Stimulated activated CD4-positive, alpha-beta T cell treated with anti-CD3 and anti-CD28 coated beads, Interleukin-12 subunit alpha, Interleukin-12 subunit beta, amount 100 ng/mL, for 48 hours (primary cell): Measurements from ENCODE around the gene IL20RA.
"Not testable (repeated sequence)": the region's sequence is repeated elsewhere in the genome, so short reads cannot be mapped to it uniquely, and the experiment has no call there.

ENCODE experiments used
- DNase-seq, 3 donors: peaks; one replicate each; pipeline ENCODE4 v3.0.0-alpha.2; 2020; ENCODE audit warnings: low read depth in 2 of 3, low spot score in 1 of 3

Gene IL20RA, protein sequence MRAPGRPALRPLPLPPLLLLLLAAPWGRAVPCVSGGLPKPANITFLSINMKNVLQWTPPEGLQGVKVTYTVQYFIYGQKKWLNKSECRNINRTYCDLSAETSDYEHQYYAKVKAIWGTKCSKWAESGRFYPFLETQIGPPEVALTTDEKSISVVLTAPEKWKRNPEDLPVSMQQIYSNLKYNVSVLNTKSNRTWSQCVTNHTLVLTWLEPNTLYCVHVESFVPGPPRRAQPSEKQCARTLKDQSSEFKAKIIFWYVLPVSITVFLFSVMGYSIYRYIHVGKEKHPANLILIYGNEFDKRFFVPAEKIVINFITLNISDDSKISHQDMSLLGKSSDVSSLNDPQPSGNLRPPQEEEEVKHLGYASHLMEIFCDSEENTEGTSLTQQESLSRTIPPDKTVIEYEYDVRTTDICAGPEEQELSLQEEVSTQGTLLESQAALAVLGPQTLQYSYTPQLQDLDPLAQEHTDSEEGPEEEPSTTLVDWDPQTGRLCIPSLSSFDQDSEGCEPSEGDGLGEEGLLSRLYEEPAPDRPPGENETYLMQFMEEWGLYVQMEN

DNA sequence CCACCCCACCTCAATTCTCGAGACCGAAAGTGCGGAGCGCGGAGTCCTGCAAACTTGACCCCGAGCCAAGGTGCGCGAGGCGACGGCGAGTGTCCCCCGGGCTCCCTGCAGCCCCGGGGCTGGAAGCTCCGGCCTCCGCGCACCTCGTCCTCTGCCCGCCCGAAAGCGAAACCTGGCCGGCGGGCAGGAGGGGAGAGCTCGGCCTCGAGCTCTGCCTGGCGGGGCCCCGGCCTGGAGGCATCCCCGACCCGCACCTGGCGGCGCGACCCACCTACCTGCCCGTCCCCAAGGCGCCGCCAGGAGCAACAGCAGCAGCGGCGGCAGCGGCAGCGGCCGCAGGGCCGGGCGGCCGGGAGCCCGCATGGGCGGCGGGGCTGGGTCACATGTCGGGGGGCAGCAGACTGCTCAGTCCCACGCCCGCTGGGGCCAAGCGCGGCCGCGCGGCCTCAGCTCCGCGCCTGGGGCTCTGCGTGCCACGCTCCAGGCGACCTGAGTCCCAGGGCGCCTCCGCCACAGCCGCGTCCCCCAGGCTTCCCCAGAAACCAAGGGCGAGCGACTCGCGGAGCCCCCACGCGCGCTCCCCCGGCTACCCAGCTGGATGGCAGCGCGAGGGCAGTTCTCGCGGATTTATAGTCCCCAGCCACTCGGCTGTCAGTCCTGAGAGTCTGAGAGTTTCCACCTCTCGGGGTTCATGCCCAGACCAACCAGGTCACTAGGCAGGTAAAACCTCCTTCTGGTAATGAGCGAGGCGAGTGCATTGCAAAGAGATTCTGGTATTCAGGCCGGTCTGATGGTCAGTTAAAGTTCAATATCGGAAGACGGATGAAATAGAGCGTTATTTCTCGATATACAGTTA lies at the start of gene IL20RA:
TSS of gene IL20RA (minus strand) at position 600 of the 856 bp plus-strand sequence. CDS start at position 363, 237 bp downstream.
- no peak for DNase-seq

GRCh38 chr6:137093183-137094069 lies 48.7 kb upstream of the IL20RA start:
- no peak for DNase-seq

GRCh38 chr6:137092018-137092417 lies 47.3 kb upstream of the IL20RA start:
- DNase-seq = no peak

DNA sequence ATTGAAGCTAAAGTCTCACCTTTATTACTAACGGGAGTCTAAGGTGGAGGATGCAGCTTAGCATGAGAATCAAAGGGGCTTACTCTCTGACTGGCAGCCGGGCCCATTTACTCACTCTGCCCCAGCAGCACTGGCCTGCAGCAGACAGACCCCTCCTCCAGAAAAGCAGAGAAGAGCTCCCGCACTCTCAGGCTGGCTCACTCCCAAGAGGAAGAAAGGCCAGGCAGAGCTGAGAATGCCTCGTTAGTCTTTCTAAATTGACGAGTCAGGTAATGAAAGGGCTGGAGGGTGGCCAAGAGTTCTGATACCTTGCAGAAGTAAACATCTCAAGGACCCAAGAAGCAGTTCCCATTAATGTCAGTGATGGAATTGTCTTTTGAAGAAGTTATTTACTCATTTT lies 44.5 kb upstream of the IL20RA start:
- no peak for DNase-seq

GRCh38 chr6:137087902-137088301 lies 43.1 kb upstream of the IL20RA start:
- no peak for DNase-seq

DNA sequence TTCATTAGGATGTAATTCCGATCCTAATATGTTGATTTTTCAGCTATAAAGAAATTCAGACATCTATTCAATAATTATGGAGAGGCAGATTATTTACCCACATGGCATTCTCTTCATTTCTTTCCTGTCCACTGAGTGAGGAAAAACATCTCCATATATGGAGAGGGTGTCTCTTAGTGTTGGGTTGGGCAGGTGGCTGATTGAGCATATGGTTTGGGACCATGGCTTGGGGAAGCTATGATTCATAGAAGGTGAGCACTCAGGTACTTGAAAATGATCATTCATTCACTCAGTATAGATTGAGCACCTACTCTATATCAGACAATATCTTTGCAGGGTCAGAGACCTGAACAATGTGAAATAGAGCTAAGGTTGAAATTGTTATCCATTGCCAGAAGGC lies 41.3 kb upstream of the IL20RA start:
- DNase-seq = no peak

DNA sequence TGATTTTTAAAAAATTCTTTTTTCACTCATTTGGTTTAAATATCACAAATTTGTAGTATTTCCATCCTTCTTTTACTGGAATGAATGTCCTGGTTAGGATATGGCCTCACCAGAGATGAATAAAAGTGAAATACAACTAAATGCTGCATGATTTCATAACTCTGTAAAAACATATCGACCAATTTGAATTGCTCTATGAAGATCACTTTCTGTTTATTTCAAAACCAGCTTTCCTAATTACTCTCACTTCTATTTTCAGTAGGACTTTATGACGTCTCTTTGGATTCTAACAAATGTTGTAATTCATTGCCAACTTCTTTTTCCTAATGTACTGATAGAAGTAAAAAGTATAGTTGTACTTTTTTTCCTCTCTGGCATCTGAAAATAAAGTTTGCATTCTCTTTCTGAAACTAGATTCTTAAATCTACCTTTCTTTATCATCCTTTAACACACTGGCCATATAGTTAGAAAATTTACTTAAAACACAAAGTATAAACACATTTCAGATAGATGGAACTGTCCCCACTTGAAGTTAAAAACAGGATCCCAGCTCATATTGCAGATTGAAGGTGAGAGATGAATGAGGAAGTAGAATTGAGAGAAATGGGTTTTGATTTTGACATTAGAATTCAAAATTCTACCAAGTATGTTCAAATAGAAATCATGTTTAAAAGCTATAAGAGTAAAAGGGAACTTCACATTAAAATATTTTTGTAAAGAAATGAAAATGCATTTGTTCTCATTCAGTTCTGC lies 40.3 kb upstream of the IL20RA start:
- DNase-seq = no peak

- no peak for DNase-seq
Observed at GRCh38 chr6:137084090-137084489, 39.3 kb upstream of the IL20RA start.

- no peak for DNase-seq
Observed at GRCh38 chr6:137081997-137082396, 37.2 kb upstream of the IL20RA start.

DNA sequence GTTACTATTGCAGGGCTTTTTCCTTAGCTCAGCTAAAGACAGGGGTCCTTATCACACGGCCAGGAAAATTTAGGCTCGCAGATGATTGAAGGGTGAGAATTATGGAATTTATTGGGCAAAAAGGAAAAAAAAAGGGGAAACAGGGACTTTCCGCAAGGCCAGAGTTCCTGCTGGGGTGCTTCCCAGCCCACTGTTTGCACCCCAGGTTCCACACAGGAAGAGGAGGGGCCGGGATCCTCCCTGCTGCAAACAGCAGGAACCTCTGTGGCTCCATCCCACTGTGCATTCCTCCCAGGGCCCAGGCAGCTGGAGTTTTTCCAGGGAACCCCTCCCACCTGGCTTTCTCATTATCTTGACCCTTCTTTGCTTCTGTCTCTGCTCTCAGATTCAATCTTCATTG lies 35.9 kb upstream of the IL20RA start:
- no peak for DNase-seq

DNA sequence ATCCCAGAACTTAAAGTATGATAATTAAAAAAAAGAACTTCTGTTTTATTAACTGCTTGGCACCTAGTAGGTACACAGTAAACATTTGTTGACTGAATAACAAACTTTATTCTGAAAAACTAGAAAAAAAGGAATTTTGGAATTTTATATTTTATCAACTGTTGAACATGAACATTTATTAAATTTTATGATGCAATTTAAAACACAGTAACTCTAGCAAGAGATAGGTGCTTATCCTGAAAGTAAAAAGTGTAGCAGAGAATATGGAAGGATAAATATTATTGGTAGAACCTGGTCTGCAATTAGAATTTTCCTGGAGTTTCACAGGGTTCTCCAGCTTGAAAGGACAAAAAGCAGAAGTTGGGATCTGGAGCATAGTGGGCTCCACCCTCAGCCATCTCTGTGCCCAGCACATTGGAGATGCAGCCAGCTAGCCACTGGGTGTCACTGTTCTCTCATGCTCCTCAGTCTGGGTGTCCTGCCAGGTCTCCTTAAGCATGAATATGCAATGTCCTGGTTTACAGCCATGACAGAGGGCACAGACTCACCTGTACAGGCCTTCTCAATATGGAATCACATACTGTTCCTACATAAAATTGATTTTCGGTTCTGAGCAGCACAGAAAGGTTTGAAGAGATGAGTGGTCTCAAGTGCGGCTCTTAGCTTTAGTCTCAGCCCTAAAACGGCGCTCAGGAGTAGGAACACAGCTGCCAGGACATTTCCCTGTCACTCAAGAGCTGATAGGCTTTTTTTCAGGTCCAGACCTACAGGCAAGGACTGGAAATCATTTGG lies 31.7 kb upstream of the IL20RA start:
- peak; percentile 31 to 44 (median 38) for DNase-seq

DNA sequence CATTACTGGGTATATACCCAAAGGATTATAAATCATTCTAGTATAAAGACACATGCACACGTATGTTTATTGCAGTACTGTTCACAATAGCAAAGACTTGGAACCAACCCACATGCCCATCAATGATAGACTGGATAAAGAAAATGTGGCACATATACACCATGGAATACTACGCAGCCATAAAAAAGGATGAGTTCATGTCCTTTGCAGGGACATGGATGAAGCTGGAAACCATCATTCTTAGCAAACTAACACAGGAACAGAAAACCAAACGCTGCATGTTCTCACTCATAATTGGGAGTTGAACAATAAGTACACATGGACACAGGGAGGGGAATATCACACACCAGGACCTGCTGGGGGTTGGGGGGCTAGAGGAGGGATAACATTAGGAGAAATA lies 31.0 kb upstream of the IL20RA start:
- DNase-seq = not testable (repeated sequence)

DNA sequence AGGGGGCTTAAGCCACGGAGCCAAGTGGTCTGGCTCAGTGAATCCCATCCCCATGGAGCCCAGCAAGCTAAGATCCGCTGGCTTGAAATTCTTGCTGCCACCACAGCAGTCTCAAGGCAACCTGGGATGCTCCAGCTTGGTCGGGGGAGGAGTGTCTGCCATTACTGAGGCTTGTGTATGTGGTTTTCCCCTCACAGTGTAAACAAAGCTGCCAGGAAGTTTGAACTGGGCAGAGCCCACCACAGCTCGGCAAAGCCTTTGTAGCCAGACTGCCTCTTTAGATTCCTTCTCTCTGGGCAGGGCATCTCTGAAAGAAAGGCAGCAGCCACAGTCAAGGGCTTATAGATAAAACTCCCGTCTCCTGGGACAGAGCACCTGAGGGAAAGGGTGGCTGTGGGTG lies 25.5 kb upstream of the IL20RA start:
- no peak for DNase-seq

DNA sequence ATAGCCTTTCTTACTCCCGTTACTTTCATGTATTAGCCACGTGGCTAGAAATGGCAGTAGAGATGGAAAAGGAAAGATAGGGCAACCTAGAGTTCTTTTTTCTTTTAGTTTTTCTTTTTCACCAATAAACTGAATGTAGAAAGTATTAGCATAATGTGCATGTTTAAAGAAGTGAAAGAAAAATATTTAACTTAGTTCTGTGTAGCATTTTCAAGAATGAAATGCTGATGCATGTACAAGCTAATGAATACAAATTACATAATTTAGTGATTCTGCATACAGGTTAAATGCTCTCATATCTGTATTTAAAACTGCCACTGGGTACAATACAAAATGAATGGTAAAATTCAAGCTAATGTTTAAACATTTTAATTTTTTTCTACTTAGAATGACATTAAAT lies 22.6 kb upstream of the IL20RA start:
- no peak for DNase-seq

DNA sequence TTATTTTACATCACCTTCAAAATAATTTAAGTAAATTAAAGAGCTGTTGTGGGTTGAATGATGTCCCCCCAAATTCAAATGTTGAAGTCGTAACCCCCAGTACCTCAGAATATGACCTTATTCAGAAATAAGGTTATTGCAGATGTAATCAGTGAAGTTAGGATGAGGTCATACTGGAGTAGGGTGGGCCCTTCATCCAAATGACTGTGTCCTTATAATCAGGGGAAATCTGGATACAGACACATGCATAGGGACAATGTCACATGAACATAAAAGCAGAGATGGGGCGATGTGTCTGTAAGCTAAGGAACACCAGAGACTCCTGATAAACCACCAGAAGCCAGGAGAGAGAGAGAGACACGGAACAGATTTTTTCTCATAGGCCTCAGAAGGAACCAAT lies 13.3 kb upstream of the IL20RA start:
- no peak for DNase-seq

DNA sequence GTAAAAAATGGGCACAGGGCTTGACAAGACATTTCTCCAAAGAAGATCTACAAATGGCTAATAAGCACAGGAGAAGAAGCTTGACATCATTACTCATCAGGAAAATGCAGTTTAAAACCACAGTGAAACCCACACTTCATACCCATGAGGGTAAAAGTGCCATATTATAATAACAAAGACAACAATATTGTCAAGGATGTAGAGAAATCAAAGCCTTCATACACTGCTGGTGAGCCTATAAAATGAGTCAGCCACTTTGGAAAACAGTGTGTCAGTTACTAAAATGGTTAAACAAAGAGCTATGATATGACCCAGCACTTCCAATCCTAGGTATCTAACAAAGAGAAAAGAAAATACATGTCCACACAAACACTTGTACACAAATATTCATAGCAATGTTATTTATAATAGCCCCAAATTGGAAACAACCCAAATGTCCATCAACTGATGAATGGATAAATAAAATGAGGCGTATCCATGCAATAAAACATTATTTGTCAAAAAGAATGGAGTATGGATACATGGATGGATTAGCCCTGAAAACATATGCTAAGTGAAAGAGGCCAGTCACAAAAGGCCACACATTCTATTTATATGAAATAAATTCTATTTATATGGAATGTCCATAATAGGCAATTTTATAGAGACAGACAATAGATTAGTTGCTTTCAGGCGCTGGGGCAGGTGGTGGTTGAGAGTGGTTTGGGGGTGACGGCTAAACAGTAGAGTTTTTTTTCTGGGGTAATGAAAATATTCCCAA lies 11.5 kb upstream of the IL20RA start:
- DNase-seq = no peak

DNA sequence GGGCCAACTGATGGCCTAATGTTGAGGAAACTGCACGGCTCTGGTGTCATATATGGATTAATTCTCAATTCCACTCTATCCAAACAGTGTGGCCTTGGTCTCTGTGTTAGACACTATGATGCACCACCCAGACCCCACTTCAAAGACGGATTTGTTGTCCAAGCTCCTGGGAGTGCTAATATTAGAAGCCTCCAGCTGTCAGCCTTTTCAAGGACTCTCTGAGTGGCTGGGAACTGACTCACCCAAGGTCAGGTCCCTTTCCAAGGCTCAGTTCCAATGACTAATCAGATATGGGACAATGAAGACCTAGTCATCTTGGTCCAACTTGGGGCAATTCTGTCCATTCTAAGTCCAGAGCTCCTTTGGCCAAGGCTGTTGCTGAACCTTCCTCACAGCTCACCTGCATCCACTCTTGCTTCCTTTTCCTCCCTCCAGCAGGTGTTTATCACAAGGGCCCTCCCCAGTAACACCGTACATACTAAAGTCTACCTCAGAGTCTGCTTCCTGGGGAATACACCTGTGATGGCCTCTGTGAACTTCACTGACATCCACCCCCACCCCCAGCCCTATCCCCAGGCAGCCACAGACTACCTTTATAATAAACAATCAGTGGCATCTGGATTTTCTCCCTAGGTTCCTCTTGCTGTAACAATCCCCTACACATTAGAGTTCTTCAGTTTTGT lies 7.2 kb upstream of the IL20RA start:
- DNase-seq = no peak

DNA sequence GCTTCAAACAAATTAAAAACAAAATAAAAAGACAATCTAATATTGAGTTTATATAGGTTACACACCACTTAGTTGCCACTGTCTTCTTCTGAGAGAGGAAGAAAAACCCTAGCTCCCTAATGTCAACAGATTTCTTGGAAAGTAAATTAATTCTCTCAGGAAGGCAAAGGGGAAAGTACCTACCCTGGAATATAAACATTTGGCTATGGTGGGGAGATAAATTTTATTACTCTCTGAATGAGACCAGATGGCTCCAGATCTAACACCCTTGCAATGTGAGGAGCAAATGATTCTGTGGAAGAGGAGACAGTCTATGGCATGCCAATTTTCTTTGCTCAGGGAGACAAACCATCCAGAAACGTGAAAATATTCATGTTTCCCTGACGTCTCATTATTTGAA lies 4.3 kb upstream of the IL20RA start:
- DNase-seq = no peak
